Large intestine (tissue), 3 donors: Measurements from ENCODE around the gene PRCC. TPM values are rescaled to one million over a fixed set of nuclear protein-coding genes. Genes with fewer than 3 reads are reported as not detected.

Experiments used
- DNase-seq, 2 donors: peaks; one replicate each; pipeline versions ENCODE4 v3.0.0 to v3.0.0-alpha.2; 2013
- H3K27ac ChIP-seq: one replicate; pipeline ENCODE4 v1.5.1; 2013; ENCODE audit warnings: low read length
- H3K27me3 ChIP-seq: 2 replicates; pipeline ENCODE4 v1.6.1; 2013; ENCODE audit warnings: low read length; ENCODE audit not compliant: control insufficient read depth, insufficient read depth
- H3K36me3 ChIP-seq: 2 replicates; pipeline ENCODE4 v1.6.1; 2013; ENCODE audit warnings: low read length; ENCODE audit not compliant: control insufficient read depth, insufficient read depth
- H3K4me1 ChIP-seq: one replicate; pipeline ENCODE4 v1.6.1; 2013; ENCODE audit warnings: low read length; ENCODE audit not compliant: control insufficient read depth, insufficient read depth
- H3K4me3 ChIP-seq: one replicate; pipeline ENCODE4 v1.5.1; 2013; ENCODE audit warnings: low read length
- H3K9me3 ChIP-seq: one replicate; pipeline ENCODE4 v1.6.1; 2013; ENCODE audit warnings: mild to moderate bottlenecking, low read depth, low read length, moderate library complexity; ENCODE audit not compliant: control insufficient read depth
- WGBS: methylation state at CpG from one replicate; pipeline ENCODE4 v1.1.5; 2013; ENCODE audit warnings: low lambda C conversion rate; ENCODE audit not compliant: insufficient coverage; 5-methylcytosine and 5-hydroxymethylcytosine counted together
- polyA plus RNA-seq: library from polyadenylated mRNA; unstranded; fragments of 120-200 nt; gene quantifications from one replicate; pipeline ENCODE4 v1.2.1, GENCODE V29; 2013

The PRCC gene
- polyA plus RNA-seq, 1 donor: 61.3 TPM

DNA sequence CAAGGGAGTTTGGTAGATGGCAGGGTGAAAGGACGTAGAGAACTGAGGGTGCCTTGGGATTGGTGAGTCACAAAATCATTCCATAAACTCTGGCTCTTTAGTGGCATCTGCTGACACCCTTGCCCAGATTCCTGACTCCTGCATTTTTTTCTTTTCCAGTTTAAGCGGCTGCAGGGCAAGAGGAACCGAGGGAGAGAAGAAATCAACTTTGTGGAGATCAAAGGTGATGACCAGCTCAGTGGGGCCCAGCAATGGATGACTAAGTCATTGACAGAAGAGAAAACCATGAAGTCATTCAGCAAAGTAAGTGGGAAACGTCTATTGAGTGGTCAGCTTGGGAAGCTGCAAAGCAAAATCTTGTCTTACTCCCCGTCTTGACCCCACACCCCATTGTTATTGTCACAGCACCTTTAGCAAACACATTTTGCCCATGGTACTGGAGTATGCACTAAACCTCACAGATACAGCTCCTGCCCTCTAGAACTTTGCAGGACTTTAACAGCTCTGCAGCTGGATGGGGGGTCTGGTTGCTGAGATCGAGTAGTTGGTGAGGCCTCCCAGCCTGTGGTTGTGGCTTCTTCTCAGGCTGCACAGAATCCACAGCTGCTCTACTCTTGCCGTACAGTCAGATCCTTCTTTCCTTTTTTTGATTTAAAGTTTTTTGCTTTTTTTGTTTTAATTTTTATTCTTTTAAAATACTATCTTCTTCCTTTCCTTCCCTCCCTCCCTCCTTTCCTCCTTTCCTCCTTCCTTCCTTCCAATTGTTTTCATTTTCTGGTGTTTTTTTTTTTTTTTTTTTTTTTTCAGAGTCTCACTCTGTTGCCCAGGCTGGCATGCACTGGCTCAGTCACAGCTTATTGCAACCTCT, 27.4 kb downstream of the PRCC start:
- H3K9me3 ChIP-seq: no peaks in the 10 kb centered on the region
- H3K4me1 ChIP-seq: no peaks in the 10 kb centered on the region
- no peak overlapping the region for H3K4me3 ChIP-seq
- no peaks in the 10 kb centered on the region for H3K27me3 ChIP-seq
- 65% methylated on average over 3 of the region's 7 CpGs for WGBS
- H3K27ac ChIP-seq: no peak overlapping the region
- DNase-seq: no peak
- H3K36me3 ChIP-seq: peaks cover 79% of the 10 kb centered on the region

DNA sequence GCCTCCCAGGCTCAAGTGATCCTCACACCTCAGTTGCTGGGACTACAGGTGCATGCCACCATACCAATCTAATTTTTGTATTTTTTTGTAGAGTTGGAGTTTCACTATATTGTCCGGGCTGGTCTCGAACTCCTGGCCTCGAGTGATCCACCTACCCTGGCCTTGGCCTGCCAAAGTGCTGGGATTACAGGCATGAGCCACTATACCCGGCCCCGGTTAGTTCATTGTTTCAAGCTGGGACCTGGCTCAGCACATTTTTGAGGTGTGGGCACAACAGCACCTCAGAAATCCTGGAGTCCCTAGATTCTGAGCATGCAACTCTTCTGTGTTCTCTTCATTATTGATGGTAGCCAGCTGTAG, 28.0 kb downstream of the PRCC start:
- Histone ChIP-seq H3K9me3 (no peaks in the 10 kb centered on the region), H3K36me3 (peaks cover 85% of the 10 kb centered on the region), H3K4me1 (no peaks in the 10 kb centered on the region), H3K4me3 (no peak overlapping the region), H3K27me3 (no peaks in the 10 kb centered on the region), H3K27ac (no peak overlapping the region)
- DNase-seq: no peak
- WGBS: no CpG with 5 or more reads among the region's 5 CpGs

DNA sequence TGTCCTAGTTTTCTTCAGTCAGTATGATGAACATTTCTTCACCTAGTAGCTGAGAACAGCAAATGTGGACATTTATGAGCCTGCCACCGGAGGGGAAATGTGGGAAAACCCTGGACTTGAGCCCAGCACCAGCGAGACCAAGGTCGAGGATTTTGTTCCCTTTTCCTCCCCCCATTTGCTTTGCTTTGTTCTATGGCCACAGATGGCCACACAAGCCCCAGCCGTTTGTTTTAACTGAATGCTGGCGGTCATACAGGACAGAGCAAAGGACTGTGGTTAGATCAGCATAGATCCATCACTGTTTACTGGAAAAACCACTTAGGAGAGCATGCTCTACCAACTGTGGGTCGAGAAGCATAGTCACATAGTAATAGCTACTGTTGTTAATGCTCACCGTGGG, 28.5 kb downstream of the PRCC start:
- no peak for DNase-seq

DNA sequence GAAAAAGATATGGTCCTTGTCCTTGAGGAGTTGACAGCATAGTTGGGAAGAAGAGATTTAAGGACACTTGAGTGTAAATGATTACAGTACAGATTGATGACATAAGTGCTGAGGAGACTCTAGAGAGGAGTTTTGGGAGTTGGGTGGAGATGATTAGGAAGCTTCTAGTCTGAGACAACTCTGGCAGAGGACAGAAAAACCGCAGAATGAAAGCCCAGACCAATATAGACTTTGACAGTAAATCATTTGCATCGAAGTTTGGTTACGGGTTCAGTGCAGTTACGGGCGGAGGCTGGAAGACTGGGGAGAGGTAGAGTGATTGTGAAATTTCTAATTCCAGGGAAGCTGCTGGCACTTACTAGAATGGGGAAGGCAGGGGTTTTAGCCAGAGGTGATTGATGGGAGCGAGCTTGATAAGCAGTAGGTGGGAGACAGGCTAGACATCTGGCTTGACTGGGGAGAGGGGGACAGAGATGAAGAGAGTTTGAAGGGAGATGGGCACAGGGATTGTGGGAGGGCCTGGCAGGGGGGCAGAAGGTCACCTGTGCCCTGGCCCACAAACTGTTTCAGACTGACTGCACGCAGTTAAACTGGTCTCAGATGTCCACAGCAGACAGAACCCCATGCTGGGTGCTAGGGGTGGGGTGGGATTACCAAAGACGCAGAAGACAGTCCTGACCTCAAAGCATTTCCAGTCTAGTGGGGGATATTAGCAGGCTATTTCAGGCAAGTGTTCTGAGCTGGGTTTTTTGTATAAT, 29.2 kb downstream of the PRCC start:
- no peak for DNase-seq
- WGBS: no CpG with 5 or more reads among the region's 8 CpGs
- Histone ChIP-seq H3K36me3 (peaks cover 89% of the 10 kb centered on the region), H3K4me1 (no peaks in the 10 kb centered on the region), H3K4me3 (no peak overlapping the region), H3K27ac (no peak overlapping the region), H3K9me3 (no peaks in the 10 kb centered on the region), H3K27me3 (no peaks in the 10 kb centered on the region)

More for the DNA sequence above, 28.5 kb downstream of the PRCC start:
- Histone ChIP-seq H3K27ac (no peak overlapping the region), H3K4me3 (no peak overlapping the region), H3K36me3 (peaks cover 89% of the 10 kb centered on the region), H3K27me3 (no peaks in the 10 kb centered on the region), H3K9me3 (no peaks in the 10 kb centered on the region), H3K4me1 (no peaks in the 10 kb centered on the region)
- WGBS: no CpG with 5 or more reads among the region's 7 CpGs

DNA sequence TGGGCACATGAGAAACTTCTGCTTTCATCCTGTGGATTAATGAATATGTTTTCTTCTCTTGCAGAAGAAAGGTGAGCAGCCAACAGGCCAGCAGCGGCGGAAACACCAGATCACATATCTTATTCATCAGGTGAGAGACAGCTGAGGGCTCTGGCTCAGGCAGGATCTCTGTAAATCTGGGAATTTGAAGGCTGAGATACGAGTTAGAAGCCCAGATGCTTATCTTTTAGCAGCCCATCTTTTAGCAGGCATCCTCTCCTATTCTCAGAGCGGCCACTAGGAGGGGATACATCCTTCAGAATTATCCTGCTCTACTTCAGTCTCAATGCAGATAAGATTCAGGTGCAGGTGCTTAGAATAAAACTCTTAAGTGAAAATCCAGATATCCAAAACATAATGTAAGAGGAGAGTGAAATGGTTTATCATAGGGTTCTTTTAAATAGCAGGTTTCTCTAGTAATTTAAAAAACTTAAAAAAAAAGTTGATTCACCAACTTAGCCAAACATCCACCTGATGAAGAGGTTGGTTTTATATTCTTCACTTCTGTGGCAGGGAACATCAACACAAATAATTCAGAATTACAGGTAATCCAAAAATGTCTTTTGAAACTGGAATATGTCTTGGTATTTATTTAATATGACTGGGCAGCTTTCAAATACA, 30.0 kb downstream of the PRCC start:
- WGBS: no CpG with 5 or more reads among the region's 4 CpGs
- no peak overlapping the region for H3K4me3 ChIP-seq
- H3K27ac ChIP-seq: no peak overlapping the region
- peaks cover 89% of the 10 kb centered on the region for H3K36me3 ChIP-seq
- no peaks in the 10 kb centered on the region for H3K27me3 ChIP-seq
- peaks cover 2% of the 10 kb centered on the region for H3K4me1 ChIP-seq
- DNase-seq: peak; percentile 27 to 41
- H3K9me3 ChIP-seq: no peaks in the 10 kb centered on the region

DNA sequence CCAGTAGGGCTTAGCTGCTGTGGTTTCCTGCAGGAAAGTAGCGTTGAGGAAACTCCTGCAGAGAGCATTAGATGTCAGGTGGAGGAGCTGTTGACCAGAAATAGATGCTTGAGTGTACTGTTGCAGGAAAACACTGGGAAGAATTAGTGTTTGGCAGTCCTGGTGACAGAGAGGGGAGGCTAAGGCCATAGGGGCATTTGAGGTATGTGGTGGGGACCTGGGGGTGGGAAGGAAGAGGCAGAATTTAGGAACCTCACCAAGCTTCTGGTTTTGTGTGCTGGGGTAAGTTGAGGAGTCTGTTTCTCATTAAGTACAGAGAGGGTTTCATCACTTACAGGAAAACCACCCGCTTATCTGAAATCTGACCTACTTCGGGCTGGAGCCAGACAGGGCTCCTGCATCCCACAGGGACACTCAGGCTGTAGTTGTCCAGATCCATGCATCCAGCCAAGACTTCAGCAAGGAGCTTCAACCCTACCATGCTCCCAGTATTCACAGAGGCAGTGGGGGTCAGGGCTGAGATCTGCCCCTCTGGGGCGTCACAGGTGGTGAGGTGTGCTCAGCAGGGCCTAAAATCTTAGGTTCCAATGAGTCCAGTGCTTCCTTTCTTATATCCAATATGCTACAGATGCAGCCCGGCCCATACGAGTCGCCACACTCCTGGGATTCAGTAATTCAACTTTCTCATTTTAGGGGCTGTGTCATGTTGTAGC, 34.2 kb downstream of the PRCC start:
- WGBS: no CpG with 5 or more reads among the region's 7 CpGs
- no peaks in the 10 kb centered on the region for H3K9me3 ChIP-seq
- H3K4me3 ChIP-seq: no peak overlapping the region
- H3K36me3 ChIP-seq: peaks cover 49% of the 10 kb centered on the region
- peaks cover 6% of the 10 kb centered on the region for H3K4me1 ChIP-seq
- no peak for DNase-seq
- H3K27me3 ChIP-seq: no peaks in the 10 kb centered on the region
- no peak overlapping the region for H3K27ac ChIP-seq

DNA sequence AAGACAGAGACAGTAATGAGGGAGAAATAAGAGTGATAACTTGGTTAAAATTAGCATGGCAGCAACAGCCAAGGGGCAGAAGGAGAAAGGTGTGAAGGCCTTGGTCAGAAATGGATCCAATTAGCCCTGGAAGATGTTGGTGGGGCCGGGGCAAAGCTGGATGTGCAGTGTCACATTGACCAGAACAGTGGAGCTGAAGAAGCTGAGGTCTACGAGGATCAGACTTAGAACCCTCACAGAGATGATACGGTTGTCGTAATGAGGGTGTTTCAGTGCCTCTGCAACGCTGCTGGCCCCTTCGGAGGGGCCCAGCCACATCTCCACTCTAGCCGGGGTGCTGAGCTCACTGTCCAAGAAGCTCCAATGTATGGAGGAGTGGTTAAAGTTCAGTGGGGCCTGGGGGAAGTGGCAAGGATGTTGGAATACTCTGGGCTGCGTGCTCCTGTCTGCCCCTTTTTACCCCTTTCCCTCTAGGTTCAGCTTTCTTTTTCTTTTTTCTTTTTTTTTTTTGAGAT, 35.1 kb downstream of the PRCC start:
- no peak overlapping the region for H3K4me3 ChIP-seq
- peak; percentile 37 to 64 for DNase-seq
- no peaks in the 10 kb centered on the region for H3K27me3 ChIP-seq
- peaks cover 6% of the 10 kb centered on the region for H3K4me1 ChIP-seq
- H3K36me3 ChIP-seq: peaks cover 41% of the 10 kb centered on the region
- no peak overlapping the region for H3K27ac ChIP-seq
- WGBS: 82% methylated on average over 6 of the region's 8 CpGs
- H3K9me3 ChIP-seq: no peaks in the 10 kb centered on the region

DNA sequence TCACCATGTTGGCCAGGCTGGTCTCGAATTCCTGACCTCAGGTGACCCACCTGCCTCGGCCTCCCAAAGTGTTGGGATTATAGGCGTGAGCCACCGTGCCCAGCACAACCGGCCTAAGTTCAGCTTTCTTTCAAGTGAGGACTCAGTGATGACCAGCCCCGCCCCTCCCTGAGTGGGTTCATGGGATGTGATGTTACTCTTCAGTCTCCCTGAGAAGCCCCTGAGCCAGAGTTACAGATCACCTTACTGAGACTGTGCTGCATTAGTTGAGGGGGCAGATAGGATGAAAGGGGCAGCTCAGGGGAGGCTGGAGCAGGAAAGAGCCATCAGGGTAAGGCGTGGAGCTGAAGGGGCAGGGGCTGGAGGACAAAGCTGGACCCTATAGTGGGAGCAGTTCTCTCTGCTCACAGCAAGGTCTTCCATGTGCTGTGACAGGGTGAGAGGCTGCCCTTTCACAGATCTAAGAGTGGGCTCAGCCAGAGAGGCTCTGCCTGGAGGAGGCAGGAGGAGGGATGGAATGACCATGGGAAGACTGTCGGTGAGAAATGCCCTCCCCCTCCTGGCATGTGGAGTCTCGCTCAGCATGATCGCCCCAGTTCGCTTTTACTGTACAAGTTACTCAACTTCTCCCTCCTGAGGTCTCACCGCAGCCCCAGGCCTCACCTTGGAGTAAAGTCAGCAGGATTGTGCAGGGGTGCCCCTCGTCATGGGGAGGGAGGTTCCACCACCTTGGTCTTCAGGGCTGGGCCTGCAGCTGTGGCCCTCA, 35.9 kb downstream of the PRCC start:
- WGBS: no CpG with 5 or more reads among the region's 13 CpGs
- Histone ChIP-seq H3K36me3 (peaks cover 34% of the 10 kb centered on the region), H3K27ac (no peak overlapping the region), H3K4me3 (no peak overlapping the region), H3K9me3 (no peaks in the 10 kb centered on the region), H3K27me3 (no peaks in the 10 kb centered on the region), H3K4me1 (peaks cover 6% of the 10 kb centered on the region)
- no peak for DNase-seq

DNA sequence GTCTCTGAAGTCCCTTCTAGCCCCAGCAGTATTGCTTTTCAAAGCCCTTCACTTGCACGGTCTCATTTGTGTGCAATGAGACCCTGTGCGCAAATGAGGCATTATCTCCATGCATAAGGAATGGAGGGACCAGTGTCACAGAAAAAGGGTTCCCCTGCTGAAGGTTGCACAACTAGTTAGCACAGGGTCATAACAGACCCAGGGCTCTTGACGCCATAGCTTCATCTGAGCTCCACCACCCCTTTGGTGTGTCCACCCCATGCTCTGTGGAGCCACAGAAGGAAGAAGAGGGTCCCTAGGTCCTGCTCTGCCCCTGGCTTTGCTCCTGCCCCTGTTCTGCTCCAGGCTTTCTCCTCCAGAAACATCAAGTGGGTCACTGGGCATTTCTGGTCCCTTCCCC, 36.7 kb downstream of the PRCC start:
- Histone ChIP-seq H3K36me3 (peaks cover 30% of the 10 kb centered on the region), H3K9me3 (no peaks in the 10 kb centered on the region), H3K27ac (no peak overlapping the region), H3K4me3 (no peak overlapping the region), H3K4me1 (peaks cover 6% of the 10 kb centered on the region), H3K27me3 (no peaks in the 10 kb centered on the region)
- no CpG with 5 or more reads among the region's 3 CpGs for WGBS
- no peak for DNase-seq
